CD14-positive monocyte (primary cell): ENCODE measurements around the gene ALG1. TPM values are rescaled to one million over a fixed set of nuclear protein-coding genes. Genes with fewer than 3 reads are reported as not detected.
"Not testable (repeated sequence)": the region's sequence is repeated elsewhere in the genome, so short reads cannot be mapped to it uniquely, and the experiment has no call there.

Experiments
- DNase-seq, 3 donors: peaks; one replicate each; pipeline ENCODE4 v3.0.0-alpha.2; 2011 to 2022
- H2AFZ ChIP-seq: 2 replicates; pipeline ENCODE4 v1.6.0; 2012; ENCODE audit warnings: mild to moderate bottlenecking, low read depth, low read length, inconsistent platforms; ENCODE audit not compliant: insufficient read depth, poor library complexity, severe bottlenecking
- H3K27ac ChIP-seq, 2 donors: 1 replicate in 1 of 2; 2 replicates in 1 of 2; pipeline ENCODE4 v1.5.1; 2012 to 2013; ENCODE audit warnings: low read length in 2 of 2, control low read depth in 1 of 2, inconsistent platforms in 1 of 2, low read depth in 1 of 2, mild to moderate bottlenecking in 1 of 2
- H3K27me3 ChIP-seq, 2 donors: one replicate each; pipeline versions ENCODE4 v1.6.0 to v1.6.1; 2011 to 2013; ENCODE audit warnings: low read length in 2 of 2; ENCODE audit not compliant: control insufficient read depth in 2 of 2, insufficient read depth in 2 of 2
- H3K36me3 ChIP-seq, 2 donors: replicated peaks in 1 of 2; 1 replicate in 1 of 2; 2 replicates in 1 of 2; pipeline versions ENCODE4 v1.5.1 to v1.6.1; 2012 to 2013; ENCODE audit warnings: low read length in 2 of 2, control low read depth in 1 of 2, inconsistent platforms in 1 of 2, mild to moderate bottlenecking in 1 of 2; ENCODE audit not compliant: insufficient read depth in 2 of 2, control insufficient read depth in 1 of 2
- H3K4me1 ChIP-seq, 2 donors: 1 replicate in 1 of 2; 2 replicates in 1 of 2; pipeline versions ENCODE4 v1.5.1 to v1.6.1; 2012 to 2013; ENCODE audit warnings: low read length in 2 of 2, control low read depth in 1 of 2, inconsistent platforms in 1 of 2, mild to moderate bottlenecking in 1 of 2, moderate library complexity in 1 of 2; ENCODE audit not compliant: insufficient read depth in 2 of 2, control insufficient read depth in 1 of 2
- H3K4me2 ChIP-seq: replicated peaks from 2 replicates; pipeline ENCODE3; 2012; ENCODE audit warnings: low read length, moderate library complexity, mild to moderate bottlenecking; ENCODE audit not compliant: poor library complexity, severe bottlenecking; ENCODE audit errors: extremely low read depth
- H3K4me3 ChIP-seq, 3 experiments: fragments of 200-600 bp in 1 of 3; sonication (generic) in 1 of 3; replicated peaks in 1 of 3; 1 replicate in 2 of 3; 2 replicates in 1 of 3; pipeline ENCODE4 v1.5.1; 2011 to 2013; ENCODE audit warnings: low read length in 3 of 3, mild to moderate bottlenecking in 3 of 3, control low read depth in 2 of 3, low read depth in 2 of 3, inconsistent platforms in 1 of 3, moderate library complexity in 1 of 3
- H3K79me2 ChIP-seq: 2 replicates; pipeline ENCODE4 v1.6.0; 2012; ENCODE audit warnings: mild to moderate bottlenecking, control low read depth, inconsistent platforms, low read length, moderate library complexity; ENCODE audit not compliant: insufficient read depth
- H3K9ac ChIP-seq: 2 replicates; pipeline ENCODE4 v1.6.0; 2017; ENCODE audit warnings: low read length, mild to moderate bottlenecking; ENCODE audit not compliant: insufficient read depth, poor library complexity, severe bottlenecking
- H3K9me3 ChIP-seq, 2 donors: replicated peaks in 1 of 2; 1 replicate in 1 of 2; 2 replicates in 1 of 2; pipeline versions ENCODE4 v1.5.1 to v1.6.1; 2012 to 2013; ENCODE audit warnings: low read length in 2 of 2, control low read depth in 1 of 2; ENCODE audit not compliant: control insufficient read depth in 1 of 2, insufficient read depth in 1 of 2
- H4K20me1 ChIP-seq: 2 replicates; pipeline ENCODE4 v1.6.0; 2012; ENCODE audit warnings: mild to moderate bottlenecking, low read length, control low read depth, moderate library complexity; ENCODE audit not compliant: insufficient read depth
- H3K27ac Mint-ChIP-seq, 7 donors: one replicate each; pipeline ENCODE4 v1.8.0; 2020; ENCODE audit warnings: mild to moderate bottlenecking in 7 of 7, mixed read lengths in 7 of 7, moderate library complexity in 6 of 7, inconsistent platforms in 2 of 7
- H3K27me3 Mint-ChIP-seq, 3 donors: one replicate each; pipeline ENCODE4 v1.8.0; 2021 to 2022; ENCODE audit warnings: low read depth in 3 of 3, mild to moderate bottlenecking in 3 of 3, mixed read lengths in 3 of 3, moderate library complexity in 3 of 3, inconsistent platforms in 1 of 3
- H3K36me3 Mint-ChIP-seq, 2 donors: one replicate each; pipeline ENCODE4 v1.8.0; 2020; ENCODE audit warnings: mixed read lengths in 2 of 2, inconsistent platforms in 1 of 2, mild to moderate bottlenecking in 1 of 2
- H3K4me1 Mint-ChIP-seq: one replicate; pipeline ENCODE4 v1.8.0; 2020; ENCODE audit warnings: mild to moderate bottlenecking, mixed read lengths
- H3K4me3 Mint-ChIP-seq, 2 donors: one replicate each; pipeline ENCODE4 v1.8.0; 2020; ENCODE audit warnings: mild to moderate bottlenecking in 2 of 2, mixed read lengths in 2 of 2, moderate library complexity in 1 of 2
- H3K9me3 Mint-ChIP-seq, 7 donors: one replicate each; pipeline ENCODE4 v1.8.0; 2020 to 2022; ENCODE audit warnings: mixed read lengths in 7 of 7, mild to moderate bottlenecking in 6 of 7, moderate library complexity in 6 of 7, inconsistent platforms in 2 of 7
- WGBS: methylation state at CpG from one replicate; pipeline ENCODE4 v1.1.5; 2013; ENCODE audit warnings: missing lambda C conversion rate; ENCODE audit not compliant: insufficient coverage; 5-methylcytosine and 5-hydroxymethylcytosine counted together
- intact Hi-C, 2 donors: fragments of 100-400 bp; cut with micrococcal nuclease; formaldehyde crosslinking; loops; one replicate each; pipeline versions ENCODE4 v1.15.0 to v1.15.1; 2023
- polyA plus RNA-seq, 3 donors: library from polyadenylated mRNA; depleted of rRNA in 1 of 3; unstranded in 2 of 3; stranded (reverse) in 1 of 3; fragments of 300-500 nt in 2 of 3; fragments of >200 nt in 1 of 3; fragmentation: Illumina TruSeq in 2 of 3; gene quantifications; 1 replicate in 2 of 3; 2 replicates in 1 of 3; pipeline ENCODE4 v1.2.3, GENCODE V29; 2012 to 2021

ALG1 gene
- polyA plus RNA-seq, 3 donors: 9.3 to 31.0 (median 25.2) TPM

DNA sequence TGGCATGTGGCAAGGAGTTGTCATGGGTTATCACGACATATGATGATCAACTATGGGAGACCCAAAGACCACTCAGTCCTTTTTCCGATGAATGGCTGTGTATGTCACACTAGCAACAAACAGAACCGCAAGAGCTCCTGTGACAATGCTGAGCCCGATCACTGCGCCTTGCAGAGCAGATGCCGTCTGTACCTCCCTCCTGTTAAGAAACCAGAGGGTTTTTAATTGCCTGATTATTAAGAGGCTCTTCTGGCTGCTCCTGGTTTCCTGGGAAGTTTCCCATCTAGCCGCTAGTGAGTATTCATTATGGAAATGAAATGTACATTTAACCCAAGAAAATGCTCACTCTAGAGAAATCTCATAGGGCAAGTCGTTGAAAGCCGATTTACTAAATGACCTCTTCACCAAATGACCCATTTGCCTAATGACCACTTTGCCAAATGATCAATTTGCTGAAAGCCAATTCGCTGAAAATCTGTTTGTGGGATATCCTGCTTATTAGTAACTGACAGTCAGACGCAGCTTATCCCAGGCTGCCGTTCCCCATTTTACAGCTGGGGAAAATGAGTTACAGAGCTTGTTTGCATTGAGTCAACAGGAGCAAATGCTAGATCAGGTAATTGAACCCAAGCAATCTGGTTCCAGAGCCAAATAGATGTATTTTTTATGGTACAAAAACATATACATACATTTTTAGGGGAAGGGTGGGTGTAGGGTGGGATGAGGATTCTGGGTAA, 31.8 kb downstream of the ALG1 start:
- H3K9ac ChIP-seq, H3K36me3 ChIP-seq, H3K4me3 Mint-ChIP-seq, DNase-seq, H3K79me2 ChIP-seq, H3K4me3 ChIP-seq, H3K36me3 Mint-ChIP-seq, H4K20me1 ChIP-seq, H3K9me3 ChIP-seq, H3K27ac ChIP-seq, H3K27me3 ChIP-seq, H3K27ac Mint-ChIP-seq, H3K4me1 Mint-ChIP-seq, H2AFZ ChIP-seq, H3K4me1 ChIP-seq, H3K9me3 Mint-ChIP-seq, H3K4me2 ChIP-seq, intact Hi-C loops: not testable (repeated sequence)
- 95% methylated on average over 4 of the region's 12 CpGs for WGBS
- peaks cover 32 to 47% (median 34%) of the 10 kb centered on the region in 3 donors for H3K27me3 Mint-ChIP-seq

DNA sequence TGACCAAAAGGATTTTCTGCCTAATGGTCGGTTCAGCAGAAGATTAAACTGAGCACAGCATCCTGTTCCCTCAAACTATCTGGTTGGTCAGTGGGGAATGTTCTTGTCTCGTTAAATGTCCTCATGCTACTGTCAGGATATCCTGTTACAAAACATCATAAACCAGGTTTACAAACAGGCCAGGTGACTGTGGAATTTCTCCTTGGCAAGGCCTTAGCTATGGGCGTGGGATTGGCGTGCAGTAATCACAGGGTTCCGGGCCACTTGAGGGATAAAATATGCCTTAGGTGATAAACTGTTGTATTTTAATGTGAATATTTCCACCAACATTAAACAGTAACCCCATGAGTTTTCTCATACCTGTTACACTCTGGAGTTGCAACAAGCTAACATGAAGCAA, 33.4 kb downstream of the ALG1 start:
- H3K4me3 Mint-ChIP-seq: not testable (repeated sequence)
- no CpG with 5 or more reads among the region's 5 CpGs for WGBS

More for the DNA sequence above, 33.4 kb downstream of the ALG1 start:
- H3K27ac Mint-ChIP-seq, H3K4me3 ChIP-seq, H3K27me3 ChIP-seq, H3K36me3 Mint-ChIP-seq, H3K9ac ChIP-seq, H3K9me3 ChIP-seq, H2AFZ ChIP-seq, H3K4me2 ChIP-seq, H3K4me1 ChIP-seq, intact Hi-C loops, DNase-seq, H3K4me1 Mint-ChIP-seq, H3K79me2 ChIP-seq, H4K20me1 ChIP-seq, H3K9me3 Mint-ChIP-seq, H3K36me3 ChIP-seq, H3K27ac ChIP-seq: not testable (repeated sequence)
- H3K27me3 Mint-ChIP-seq: peaks cover 20 to 39% (median 28%) of the 10 kb centered on the region in 3 donors
